K562 (cell line): ENCODE results near the gene STPG4. TPM values are rescaled to one million over a fixed set of nuclear protein-coding genes. Genes with fewer than 3 reads are reported as not detected.

Source experiments
- ATAC-seq: fragments of 200-7000 bp; cut with Tn5 transposase; 3 replicates; pipeline ENCODE4 v1.9.1; 2020; ENCODE audit warnings: moderate library complexity
- Bru-seq: library from RNA; stranded (reverse); fragments of 400-500 nt; gene quantifications from one replicate; lab custom pipeline; 2021; lab: Mats Ljungman, UMichigan
- BruChase-seq, 2 experiments: library from RNA; stranded (reverse); fragments of 400-500 nt; gene quantifications; one replicate each; lab custom pipeline; 2021; lab: Mats Ljungman, UMichigan
- BruUV-seq: library from RNA; stranded (reverse); fragments of 400-500 nt; replicated peaks from 2 replicates; lab custom pipeline; 2021; lab: Mats Ljungman, UMichigan
- CTCF ChIA-PET: fragments of 300-600 bp; formaldehyde crosslinking; extraction: SDS; loops from one replicate; lab custom pipeline; 2021; ENCODE audit warnings: low intra/inter-chr PET ratio; lab: Yijun Ruan, JAX
- POLR2A ChIA-PET: fragments of 300-600, 350-650 bp; sonication (Branson Sonifier 250); formaldehyde crosslinking; extraction: SDS; loops from one replicate; lab custom pipeline; 2021; ENCODE audit warnings: antibody characterized with exemption, inconsistent platforms; lab: Yijun Ruan, JAX
- DNase-seq, 4 experiments: peaks; one replicate each; pipeline versions ENCODE4 v3.0.0 to v3.0.0-alpha.2; 2011 to 2018; ENCODE audit warnings: low spot score in 3 of 4, mixed read lengths in 3 of 4; ENCODE audit errors: extremely low read depth in 1 of 4
- FAIRE-seq: peaks from 2 replicates; lab custom pipeline; 2011; peaks lifted over from hg19 to GRCh38; lab: Jason Lieb, UNC
- H2AFZ ChIP-seq: 2 replicates; pipeline ENCODE4 v1.6.0; 2011; ENCODE audit warnings: low read depth, low read length, control low read depth, inconsistent platforms
- H3K27ac ChIP-seq: fragments of 200-600 bp; 3 replicates; pipeline ENCODE4 v1.8.0; 2011; ENCODE audit warnings: low read depth, mild to moderate bottlenecking, control low read depth, inconsistent platforms, low read length, moderate library complexity, mixed read lengths; ENCODE audit errors: extremely low read depth
- H3K27me3 ChIP-seq, 2 experiments: fragments of 300-600 bp in 1 of 2; 2 replicates in 1 of 2; 3 replicates in 1 of 2; pipeline versions ENCODE4 v1.6.0 to v1.8.0; 2011; ENCODE audit warnings: inconsistent platforms in 2 of 2, low read length in 2 of 2, mild to moderate bottlenecking in 1 of 2, mixed read lengths in 1 of 2, moderate library complexity in 1 of 2; ENCODE audit not compliant: control insufficient read depth in 2 of 2, insufficient read depth in 2 of 2
- H3K36me3 ChIP-seq: fragments of 300-600 bp; 3 replicates; pipeline ENCODE4 v1.8.0; 2011; ENCODE audit warnings: mild to moderate bottlenecking, low read length, inconsistent platforms; ENCODE audit not compliant: control insufficient read depth, insufficient read depth
- H3K4me1 ChIP-seq, 2 experiments: fragments of 200-600 bp in 1 of 2; replicated peaks in 1 of 2; 2 replicates in 1 of 2; 3 replicates in 1 of 2; pipeline versions ENCODE4 v1.5.1 to v1.8.0; 2011; ENCODE audit warnings: inconsistent platforms in 2 of 2, low read length in 2 of 2, mild to moderate bottlenecking in 1 of 2, mixed read lengths in 1 of 2, moderate library complexity in 1 of 2; ENCODE audit not compliant: control insufficient read depth in 2 of 2, insufficient read depth in 2 of 2
- H3K4me2 ChIP-seq: 2 replicates; pipeline ENCODE4 v1.6.1; 2011; ENCODE audit warnings: low read length, control low read depth, inconsistent platforms, mixed read lengths; ENCODE audit not compliant: insufficient read depth
- H3K4me3 ChIP-seq: fragments of 200-600 bp; sonication (generic), shearing (Covaris generic); 2 replicates; pipeline ENCODE4 v1.5.1; 2016; ENCODE audit warnings: control low read depth, inconsistent platforms
- H3K79me2 ChIP-seq: fragments of 200-600 bp; 3 replicates; pipeline ENCODE4 v1.8.0; 2011; ENCODE audit warnings: low read length, inconsistent platforms; ENCODE audit not compliant: control insufficient read depth, insufficient read depth
- H3K9ac ChIP-seq, 2 experiments: 2 replicates each; pipeline versions ENCODE4 v1.6.0 to v1.6.1; 2011; ENCODE audit warnings: low read depth in 2 of 2, low read length in 2 of 2, control low read depth in 1 of 2, inconsistent platforms in 1 of 2, mild to moderate bottlenecking in 1 of 2, mixed read lengths in 1 of 2; ENCODE audit not compliant: insufficient read depth in 1 of 2
- H3K9me1 ChIP-seq: one replicate; pipeline ENCODE4 v1.6.0; 2011; ENCODE audit warnings: inconsistent platforms, mild to moderate bottlenecking, low read length, moderate library complexity; ENCODE audit not compliant: control insufficient read depth, insufficient read depth
- H3K9me3 ChIP-seq: replicated peaks from 2 replicates; pipeline ENCODE4 v1.5.1; 2011; ENCODE audit warnings: low read depth, low read length, inconsistent platforms; ENCODE audit not compliant: control insufficient read depth, insufficient read depth
- H4K20me1 ChIP-seq: replicated peaks from 2 replicates; pipeline ENCODE4 v1.6.1; 2011; ENCODE audit warnings: low read length, inconsistent platforms, mixed read lengths; ENCODE audit not compliant: control insufficient read depth, insufficient read depth
- DIDO1 ChIP-seq: fragments of 450-650 bp; IDR thresholded peaks from 2 replicates; pipeline ENCODE4 v1.6.1; 2016; ENCODE audit warnings: low read depth, missing biosample characterization, missing genetic modification characterization
- HIVEP1 ChIP-seq: fragments of 250-450 bp; sonication (Bioruptor Pico); IDR thresholded peaks from 2 replicates; pipeline ENCODE4 v1.4.0; 2020; ENCODE audit warnings: mild to moderate bottlenecking
- HMGN3 ChIP-seq: IDR thresholded peaks from 2 replicates; pipeline ENCODE4 v1.6.1; 2011; ENCODE audit warnings: borderline replicate concordance, low read depth, mild to moderate bottlenecking, mixed read lengths, low read length; ENCODE audit not compliant: insufficient read length; ENCODE audit errors: extremely low read depth
- IRF1 ChIP-seq: sonication (generic); formaldehyde crosslinking; IDR thresholded peaks from 2 replicates; pipeline ENCODE4 v1.8.0; 2022; ENCODE audit warnings: missing genetic modification reagents, mild to moderate bottlenecking, borderline replicate concordance
- KLF1 ChIP-seq: fragments of 450-650 bp; IDR thresholded peaks from 2 replicates; pipeline ENCODE4 v1.6.1; 2016; ENCODE audit warnings: missing genetic modification characterization, missing compliant biosample characterization
- NRF1 ChIP-seq, 2 experiments: fragments of 450-650 bp; IDR thresholded peaks in 1 of 2; conservative IDR thresholded peaks in 1 of 2; 2 replicates each; pipeline ENCODE4 v1.6.1; 2014; ENCODE audit warnings: mild to moderate bottlenecking in 2 of 2
- RFX1 ChIP-seq: fragments of 450-650 bp; IDR thresholded peaks from 2 replicates; pipeline ENCODE4 v1.6.1; 2016; ENCODE audit warnings: mild to moderate bottlenecking, moderate library complexity
- TAL1 ChIP-seq: fragments of 450-650 bp; IDR thresholded peaks from 2 replicates; pipeline ENCODE4 v1.6.1; 2016; ENCODE audit warnings: mild to moderate bottlenecking
- WHSC1 ChIP-seq: IDR thresholded peaks from one replicate; pipeline ENCODE4 v1.6.1; 2012; ENCODE audit warnings: low read length, control low read depth, inconsistent platforms
- WGBS: fragments of 100-300 bp; shearing (Covaris generic); methylation state at CpG from one replicate; pipeline ENCODE4 v1.1.6; 2016; ENCODE audit warnings: low coverage, mixed read lengths; ENCODE audit not compliant: insufficient coverage; ENCODE audit errors: missing lambda C conversion rate; 5-methylcytosine and 5-hydroxymethylcytosine counted together
- in situ Hi-C: fragments of 300-500 bp; cut with MboI; formaldehyde crosslinking; loops from 4 replicates; pipeline ENCODE4 v1.15.0; 2018; ENCODE audit warnings: inconsistent platforms, mixed read lengths
- intact Hi-C: fragments of 100-400 bp; cut with micrococcal nuclease; formaldehyde crosslinking; loops from 2 replicates; pipeline ENCODE4 v1.14.2; 2022
- long read RNA-seq, 3 experiments: library from polyadenylated mRNA in 2 of 3; library from RNA in 1 of 3; unstranded in 2 of 3; stranded (forward) in 1 of 3; transcript quantifications; one replicate each; pipeline ENCODE4 v2.0.0, GENCODE V29; 2019 to 2022
- polyA minus RNA-seq, 3 experiments: library from RNA; depleted of rRNA, polyadenylated mRNA; stranded (reverse); fragments of >200 nt; gene quantifications; 2 replicates each; pipeline ENCODE4 v1.2.3, GENCODE V29; 2011
- polyA plus RNA-seq, 8 experiments: library from polyadenylated mRNA; depleted of rRNA in 4 of 8; stranded (reverse) in 5 of 8; unstranded in 3 of 8; fragments of >200 nt; fragmentation: Nextera tagmentation in 2 of 8; fragmentation: Illumina TruSeq in 1 of 8; extraction: Ambion mirVana in 2 of 8; extraction: Trizol in 1 of 8; gene quantifications; 2 replicates each; pipeline versions ENCODE4 v1.2.1 to v1.2.3, GENCODE V29; 2011 to 2014; ENCODE audit warnings: inconsistent platforms in 1 of 8, missing spikeins in 1 of 8
- total RNA-seq, 7 experiments: library from RNA; depleted of rRNA in 6 of 7; stranded (reverse); fragments of >200 nt in 6 of 7; fragmentation: Illumina TruSeq in 2 of 7; extraction: Trizol in 2 of 7; gene quantifications; 2 replicates each; pipeline versions ENCODE4 v1.2.1 to v1.2.3, GENCODE V29; 2011 to 2021; ENCODE audit warnings: low replicate concordance in 1 of 7
- TF ChIP-seq, protein P1 (sequence below): fragments of 450-650 bp; formaldehyde crosslinking; conservative IDR thresholded peaks from 2 replicates; pipeline ENCODE4 v1.4.0; 2022; ENCODE audit warnings: mild to moderate bottlenecking, missing genetic modification characterization

The STPG4 gene
- 0.51 and 0.72 TPM in 2 replicates for total RNA-seq (2011; cell fraction: chromatin; rRNA removed; ENCODE audit: low replicate concordance)
- 0.79 TPM in 1 of 2 replicates, not detected in the other for total RNA-seq (2011; cell fraction: nucleolus; rRNA removed)
- total RNA-seq (2011; cell fraction: nucleoplasm; rRNA removed): not detected in 2 replicates
- total RNA-seq (2014; rRNA removed) (0.68 TPM in 1 of 2 replicates, not detected in the other), total RNA-seq (2014; rRNA removed; fragmentation: Illumina TruSeq; extraction: Trizol) (0.22 and 0.38 TPM in 2 replicates), total RNA-seq (2015; rRNA removed; fragmentation: Illumina TruSeq; extraction: Trizol) (not detected in 2 replicates), total RNA-seq (2021) (not detected in 2 replicates), polyA plus RNA-seq (2011; rRNA removed) (not detected in 2 replicates), polyA plus RNA-seq (2014; fragmentation: Illumina TruSeq; extraction: Trizol) (0.10 TPM in 1 of 2 replicates, not detected in the other), polyA plus RNA-seq (2014; fragmentation: Nextera tagmentation; extraction: Ambion mirVana) (not detected), polyA plus RNA-seq (2014; rRNA removed) (0.28 TPM in 1 of 2 replicates, not detected in the other), polyA minus RNA-seq (2011; rRNA and poly(A)+ RNA removed) (0.33 and 0.39 TPM in 2 replicates), Bru-seq, nascent RNA (percentile 49 among the genes with signal in this experiment), BruChase-seq, experiment 1, labeled RNA remaining after a 2-hour chase (percentile 53 among the genes with signal in this experiment), BruChase-seq, experiment 2, labeled RNA remaining after a 6-hour chase (percentile 55 among the genes with signal in this experiment)
- polyA plus RNA-seq (2011; cell fraction: cytosol; rRNA removed): not detected in 2 replicates
- 0.24 TPM in 1 of 2 replicates, not detected in the other for polyA plus RNA-seq (2011; cell fraction: nucleus; rRNA removed)
- polyA plus RNA-seq (2012): 0.26 TPM in 1 of 2 replicates, not detected in the other
- polyA minus RNA-seq (2011; cell fraction: cytosol; rRNA and poly(A)+ RNA removed): not detected in 2 replicates
- polyA minus RNA-seq (2011; cell fraction: nucleus; rRNA and poly(A)+ RNA removed): 0.44 TPM in 1 of 2 replicates, not detected in the other
- long read RNA-seq, experiment 1, partial matches to known transcripts: 0 of 1 reads
- long read RNA-seq, experiment 1, other reads (novel, unspliced or antisense): 1 of 1 reads
- long read RNA-seq, experiment 2: 0 reads
- long read RNA-seq, experiment 3: 0 reads

DNA sequence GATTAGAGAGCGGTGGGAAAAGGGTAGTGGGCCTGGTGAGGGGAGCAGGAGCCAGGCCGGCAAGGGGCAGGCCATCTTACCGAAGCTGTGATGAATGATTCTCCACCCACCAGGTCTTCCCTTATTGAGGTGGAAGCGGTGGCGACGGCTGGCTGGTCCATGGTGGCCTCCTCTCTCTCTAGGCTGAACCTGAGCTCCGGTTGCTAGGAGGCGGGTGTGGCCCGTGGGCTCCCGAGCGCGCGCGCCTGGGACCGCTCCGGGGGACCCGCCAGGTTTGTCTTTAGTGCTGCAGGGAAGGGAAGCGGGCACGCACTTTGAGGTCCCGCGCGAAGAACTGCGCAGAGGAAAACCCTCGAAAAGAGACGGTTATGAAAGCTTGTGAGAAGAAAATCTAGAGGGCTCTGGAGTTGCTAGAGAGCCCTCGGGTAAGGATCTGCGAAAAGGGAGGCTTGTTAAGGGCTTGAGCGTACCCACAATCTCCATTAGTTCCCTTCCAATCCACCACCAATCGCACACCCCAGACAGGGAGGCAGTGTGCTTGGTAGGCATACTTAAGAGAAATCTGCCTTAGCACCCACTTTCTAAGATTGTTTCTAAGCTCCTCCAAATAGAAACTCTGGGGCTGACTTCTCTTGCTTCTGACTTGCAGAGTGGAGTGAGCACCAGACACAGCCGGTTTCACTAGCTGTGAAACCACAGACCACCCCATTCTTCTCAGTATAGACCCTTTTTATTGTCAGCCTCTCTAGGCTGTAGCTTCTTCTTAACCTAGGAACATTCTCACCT lies at the start of gene STPG4:
Gene STPG4 (minus strand): TSS at position 218 of the 786 bp plus-strand sequence. CDS start 57 bp downstream, at position 161.
- Histone ChIP-seq H3K9me1 (no peaks in the 10 kb centered on the region), H3K9me3 (no peaks in the 10 kb centered on the region), H3K4me2 (no peak within 1 kb of the TSS), H3K9ac (no peak within 1 kb of the TSS), H3K4me3 (no peak within 1 kb of the TSS), H4K20me1 (no peaks in the 10 kb centered on the region), H3K4me1 (peaks cover 4% of the 10 kb centered on the region in 2 experiments; a peak in 2 of 5 replicates), H3K27ac (no peak within 1 kb of the TSS), H3K36me3 (peaks cover 11% of the 10 kb centered on the region), H3K27me3 (no peaks in the 10 kb centered on the region), H3K79me2 (no peaks in the 10 kb centered on the region), H2AFZ (no peak within 1 kb of the TSS)
- TF ChIP-seq DIDO1 (no peak), HIVEP1 (CRISPR knock-in tag) (no peak), RFX1 (peak; percentile 21; the same call in 1 of the 2 replicates), HMGN3 (peak; percentile 19), NRF1 (conservative IDR thresholded peaks at IDR 0.05 in 1 of 2, IDR thresholded peaks at IDR 0.05 in 1 of 2) (peak; percentile 52 to 59), TAL1 (no peak), WHSC1 (no peak), KLF1 (tag) (no peak), IRF1 (CRISPR knock-in tag) (no peak)
- TF ChIP-seq, protein P1, sequence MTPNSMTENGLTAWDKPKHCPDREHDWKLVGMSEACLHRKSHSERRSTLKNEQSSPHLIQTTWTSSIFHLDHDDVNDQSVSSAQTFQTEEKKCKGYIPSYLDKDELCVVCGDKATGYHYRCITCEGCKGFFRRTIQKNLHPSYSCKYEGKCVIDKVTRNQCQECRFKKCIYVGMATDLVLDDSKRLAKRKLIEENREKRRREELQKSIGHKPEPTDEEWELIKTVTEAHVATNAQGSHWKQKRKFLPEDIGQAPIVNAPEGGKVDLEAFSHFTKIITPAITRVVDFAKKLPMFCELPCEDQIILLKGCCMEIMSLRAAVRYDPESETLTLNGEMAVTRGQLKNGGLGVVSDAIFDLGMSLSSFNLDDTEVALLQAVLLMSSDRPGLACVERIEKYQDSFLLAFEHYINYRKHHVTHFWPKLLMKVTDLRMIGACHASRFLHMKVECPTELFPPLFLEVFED: no peak
- in situ Hi-C loops (no loop called here), intact Hi-C loops (no loop called here)
- BruUV-seq: no TSS peak
- DNase-seq: no peak
- ChIA-PET CTCF (no interaction called here), POLR2A (interaction anchor here (0.6 to 1.9 kb wide), 7 partner anchors 8 to 76 kb away, joined by 3 to 10 read pairs (median 4); no protein-coding TSS in a partner anchor)
- no peak for FAIRE-seq
- ATAC-seq: peak; percentile 8; the same call in 2 of the 3 replicates
- 61% methylated on average over 17 of the region's 30 CpGs for WGBS
